Measurements from ENCODE around the gene VOPP1.
"Not testable (repeated sequence)": the region's sequence is repeated elsewhere in the genome, so short reads cannot be mapped to it uniquely, and the experiment has no call there.

Gene VOPP1

DNA sequence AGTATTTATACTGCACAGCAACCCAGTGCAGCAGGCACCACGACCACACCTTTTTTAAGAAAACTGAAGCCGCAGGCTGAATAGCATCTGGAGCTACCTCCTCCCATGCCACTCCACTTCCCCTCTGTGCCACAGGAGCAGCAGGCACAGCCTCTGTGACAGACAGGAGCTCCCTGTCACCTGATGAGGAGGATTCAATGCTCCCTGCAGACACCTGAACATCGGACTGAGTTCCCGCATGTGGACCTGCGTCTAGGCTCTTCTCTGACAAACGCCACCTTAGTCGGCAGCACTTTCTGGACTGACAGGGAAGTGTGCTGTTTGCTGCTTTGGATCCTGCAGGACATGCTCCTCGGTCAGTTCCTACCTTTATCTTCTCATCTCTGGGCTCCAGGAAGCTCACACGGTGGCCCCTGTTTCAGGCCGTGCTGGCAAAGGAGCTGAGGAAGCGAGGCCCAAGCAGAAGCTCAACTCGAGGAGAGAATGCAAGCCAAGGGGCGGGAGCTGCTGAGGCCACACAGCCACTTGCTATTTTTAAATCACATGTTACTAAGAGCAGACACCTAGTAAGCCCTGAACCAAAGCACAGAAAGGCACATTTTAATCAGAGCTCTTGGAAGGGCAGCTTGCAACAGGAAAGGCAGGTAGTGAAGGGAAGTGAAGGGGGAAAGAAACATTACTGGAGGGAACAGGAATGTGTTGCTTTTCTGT lies 56.6 kb downstream of the VOPP1 start:
- no peaks in the 10 kb centered on the region for H3K4me1 ChIP-seq
- H3K27me3 ChIP-seq (ENCODE audit: low read depth), result no peaks in the 10 kb centered on the region
- in situ Hi-C loops (cut with MboI; ENCODE audit: low sequenced_read_pairs), result no loop called here
- DNase-seq (ENCODE audit: low spot score in 2 of 2), result no peak
- no peaks in the 10 kb centered on the region for H3K9me3 ChIP-seq
- H3K4me3 ChIP-seq, result no peak overlapping the region
- H3K36me3 ChIP-seq (replicated peaks), result no peaks in the 10 kb centered on the region; the same call in 1 of the 2 replicates

DNA sequence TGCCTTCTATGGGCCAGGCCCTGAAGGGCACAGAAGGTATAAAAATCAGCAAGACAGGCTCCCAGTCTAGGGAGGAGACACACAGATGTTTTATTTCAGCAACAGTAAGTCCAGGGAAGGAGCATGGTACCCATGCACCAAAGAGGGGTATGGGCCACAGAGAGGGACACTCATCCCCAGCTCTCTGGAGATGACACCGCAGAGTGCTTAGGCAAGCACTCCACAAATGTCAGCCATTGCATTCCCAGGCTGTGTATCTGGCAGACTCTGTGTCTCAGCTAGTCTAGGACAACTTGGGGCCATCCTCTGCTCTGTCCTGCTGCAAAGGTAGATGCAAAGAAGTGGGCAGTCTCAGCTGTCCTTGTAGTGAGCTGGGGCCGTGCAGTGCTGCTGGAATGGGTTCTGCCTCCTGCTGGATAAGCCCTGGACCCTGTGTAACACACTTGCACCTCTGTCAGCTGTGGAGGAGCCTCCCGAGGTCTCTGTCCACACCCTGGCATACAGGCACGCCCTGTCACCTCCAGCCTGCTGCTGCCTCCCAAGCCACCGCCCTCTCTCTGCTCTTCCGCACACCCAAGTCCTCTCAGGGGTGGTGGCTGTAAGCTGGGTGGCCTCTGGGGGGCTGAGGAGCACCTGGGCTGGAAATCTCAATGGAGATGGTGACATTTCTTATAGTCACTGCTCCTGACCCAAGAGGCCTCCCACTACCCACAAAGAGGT lies 57.6 kb downstream of the VOPP1 start:
- H3K4me1 ChIP-seq, result no peaks in the 10 kb centered on the region
- H3K4me3 ChIP-seq, result no peak overlapping the region
- H3K9me3 ChIP-seq, result no peaks in the 10 kb centered on the region
- in situ Hi-C loops (cut with MboI; ENCODE audit: low sequenced_read_pairs), result no loop called here
- H3K36me3 ChIP-seq (replicated peaks), result no peaks in the 10 kb centered on the region; the same call in 1 of the 2 replicates
- H3K27me3 ChIP-seq (ENCODE audit: low read depth), result no peaks in the 10 kb centered on the region
- no peak for DNase-seq (ENCODE audit: low spot score in 2 of 2)

DNA sequence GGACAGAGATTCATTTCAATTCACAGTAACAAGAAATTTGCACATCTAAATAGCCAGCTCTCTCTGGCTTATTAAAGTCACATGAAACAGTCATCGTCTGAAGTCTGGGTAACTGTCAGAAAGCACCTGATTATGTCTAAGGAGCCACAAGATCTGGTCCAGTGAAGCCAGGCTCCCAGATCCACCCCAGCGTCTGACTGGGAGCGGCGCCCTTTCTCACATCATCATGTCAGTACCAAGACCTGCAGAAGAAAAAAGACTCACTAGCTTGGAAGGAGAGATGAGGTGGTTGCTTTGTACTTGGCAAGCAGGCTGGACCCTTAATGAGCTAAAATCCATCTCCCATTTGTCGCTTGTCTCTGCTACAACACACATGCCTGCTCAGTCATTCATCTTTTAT lies 58.4 kb downstream of the VOPP1 start:
- H3K4me1 ChIP-seq, result no peaks in the 10 kb centered on the region
- H3K4me3 ChIP-seq, result no peak overlapping the region
- H3K27me3 ChIP-seq (ENCODE audit: low read depth), result no peaks in the 10 kb centered on the region
- H3K9me3 ChIP-seq, result no peaks in the 10 kb centered on the region
- no peaks in the 10 kb centered on the region; the same call in 1 of the 2 replicates for H3K36me3 ChIP-seq (replicated peaks)
- no peak for DNase-seq (ENCODE audit: low spot score in 2 of 2)
- in situ Hi-C loops (cut with MboI; ENCODE audit: low sequenced_read_pairs), result no loop called here

DNA sequence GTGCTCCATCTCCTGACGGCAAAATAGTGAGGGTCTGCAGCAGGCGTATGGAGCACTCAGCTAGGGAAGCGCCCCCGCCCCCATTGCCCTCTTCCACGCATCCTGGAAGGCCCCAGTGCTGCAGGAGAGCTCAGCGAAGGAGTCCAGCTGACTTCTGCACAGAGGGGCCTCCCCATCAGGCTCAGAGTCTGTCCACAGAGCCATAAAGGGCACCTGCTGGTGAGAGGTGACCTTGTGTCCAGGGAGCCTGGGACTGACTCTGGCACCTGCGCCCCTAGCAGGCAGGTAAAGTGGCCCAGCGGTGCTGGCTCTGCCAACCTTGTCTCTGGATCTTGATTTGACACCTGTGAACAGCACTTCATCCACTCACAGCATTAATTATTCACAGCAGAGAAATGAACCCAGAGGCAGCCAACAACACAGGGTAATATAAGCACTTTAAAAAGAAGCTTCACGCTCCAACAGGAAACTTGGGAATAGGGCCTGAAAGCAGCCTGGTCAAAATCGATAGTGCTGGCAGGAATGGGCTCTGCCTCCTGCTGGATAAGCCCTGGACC lies 59.6 kb downstream of the VOPP1 start:
- no peaks in the 10 kb centered on the region for H3K4me1 ChIP-seq
- H3K27me3 ChIP-seq (ENCODE audit: low read depth), result no peaks in the 10 kb centered on the region
- in situ Hi-C loops (cut with MboI; ENCODE audit: low sequenced_read_pairs), result no loop called here
- H3K9me3 ChIP-seq, result no peaks in the 10 kb centered on the region
- H3K36me3 ChIP-seq (replicated peaks), result no peaks in the 10 kb centered on the region; the same call in 1 of the 2 replicates
- no peak overlapping the region for H3K4me3 ChIP-seq
- DNase-seq (ENCODE audit: low spot score in 2 of 2), result no peak

GRCh38 chr7:55510621-55511020 lies 61.7 kb downstream of the VOPP1 start:
- in situ Hi-C loops (cut with MboI; ENCODE audit: low sequenced_read_pairs), result no loop called here

DNA sequence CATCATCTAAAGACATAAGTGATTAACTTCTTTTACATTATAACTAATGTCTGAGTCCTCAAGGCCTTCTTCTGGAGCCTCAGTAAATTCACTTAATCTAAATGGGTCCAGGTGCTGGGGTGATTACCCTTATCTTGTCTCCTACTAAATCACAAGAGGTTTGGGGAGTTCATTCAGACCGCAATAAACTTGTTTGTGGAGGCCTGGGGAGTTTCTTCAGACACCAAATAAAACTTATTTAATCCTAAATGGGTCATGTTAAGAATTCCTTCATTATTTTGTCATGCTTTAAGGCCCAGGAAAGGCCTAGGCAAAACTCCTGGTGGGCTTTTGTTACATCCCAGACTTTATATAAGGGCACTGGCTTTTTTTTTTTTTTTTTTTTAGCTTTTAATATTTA lies 62.1 kb downstream of the VOPP1 start:
- H3K4me3 ChIP-seq; DNase-seq (ENCODE audit: low spot score in 2 of 2); H3K36me3 ChIP-seq (replicated peaks); H3K9me3 ChIP-seq; H3K27me3 ChIP-seq (ENCODE audit: low read depth); in situ Hi-C loops (cut with MboI; ENCODE audit: low sequenced_read_pairs); H3K4me1 ChIP-seq: not testable (repeated sequence)

More at GRCh38 chr7:55510621-55511020, 61.7 kb downstream of the VOPP1 start:
- H3K4me3 ChIP-seq, result no peak overlapping the region
- no peaks in the 10 kb centered on the region for H3K36me3 ChIP-seq (replicated peaks)
- no peaks in the 10 kb centered on the region for H3K27me3 ChIP-seq (ENCODE audit: low read depth)
- no peaks in the 10 kb centered on the region for H3K4me1 ChIP-seq
- no peaks in the 10 kb centered on the region for H3K9me3 ChIP-seq
- no peak for DNase-seq (ENCODE audit: low spot score in 2 of 2)

- DNase-seq (ENCODE audit: low spot score in 2 of 2), result no peak
- no peaks in the 10 kb centered on the region for H3K4me1 ChIP-seq
- in situ Hi-C loops (cut with MboI; ENCODE audit: low sequenced_read_pairs), result no loop called here
- no peaks in the 10 kb centered on the region for H3K27me3 ChIP-seq (ENCODE audit: low read depth)
- no peaks in the 10 kb centered on the region for H3K36me3 ChIP-seq (replicated peaks)
- no peak overlapping the region for H3K4me3 ChIP-seq
- H3K9me3 ChIP-seq, result no peaks in the 10 kb centered on the region
Observed at GRCh38 chr7:55509322-55509721, 63.0 kb downstream of the VOPP1 start.

GRCh38 chr7:55508221-55509011 lies 63.9 kb downstream of the VOPP1 start:
- Histone ChIP-seq H3K4me1 (no peaks in the 10 kb centered on the region), H3K9me3 (no peaks in the 10 kb centered on the region), H3K4me3 (no peak overlapping the region), H3K36me3 (replicated peaks) (no peaks in the 10 kb centered on the region), H3K27me3 (ENCODE audit: low read depth) (no peaks in the 10 kb centered on the region)
- DNase-seq (ENCODE audit: low spot score in 2 of 2), result no peak
- in situ Hi-C loops (cut with MboI; ENCODE audit: low sequenced_read_pairs), result no loop called here

GRCh38 chr7:55507743-55508142 lies 64.6 kb downstream of the VOPP1 start:
- DNase-seq (ENCODE audit: low spot score in 2 of 2), result no peak
- no peaks in the 10 kb centered on the region for H3K36me3 ChIP-seq (replicated peaks)
- no peaks in the 10 kb centered on the region for H3K4me1 ChIP-seq
- no peak overlapping the region for H3K4me3 ChIP-seq
- no peaks in the 10 kb centered on the region for H3K27me3 ChIP-seq (ENCODE audit: low read depth)
- in situ Hi-C loops (cut with MboI; ENCODE audit: low sequenced_read_pairs), result no loop called here
- H3K9me3 ChIP-seq, result no peaks in the 10 kb centered on the region

DNA sequence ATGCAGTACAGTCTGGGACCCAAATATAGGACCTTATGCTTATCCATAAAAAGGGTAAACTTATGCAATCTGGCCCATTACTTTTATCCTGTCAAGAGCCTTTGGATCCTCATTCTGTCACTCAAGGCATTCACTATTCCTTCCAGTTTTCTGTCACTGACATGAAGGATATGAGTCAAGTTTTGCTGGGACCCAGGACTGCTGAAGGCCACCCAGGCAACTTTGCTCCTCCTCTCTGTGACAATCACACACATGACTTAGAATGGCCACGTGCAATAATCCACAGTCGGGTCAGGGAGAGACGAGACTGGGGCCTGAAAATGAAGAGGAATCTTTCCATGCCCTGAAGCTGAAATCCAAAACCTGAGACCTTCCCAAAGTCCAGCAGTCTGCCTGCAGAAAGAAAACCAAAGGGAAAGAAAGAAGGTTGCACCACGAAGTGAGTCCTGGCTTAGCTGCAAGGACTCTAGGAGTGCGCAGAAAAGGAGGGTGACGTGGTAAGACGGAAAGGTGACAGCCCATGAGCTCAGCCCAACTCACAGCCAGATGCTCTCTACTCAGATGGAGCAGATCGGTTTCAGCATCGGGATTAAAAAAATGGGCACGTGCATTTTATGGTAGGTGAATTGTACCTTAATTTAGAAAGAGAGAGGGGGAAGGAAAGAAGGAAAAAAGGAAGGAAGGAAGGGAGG lies 67.2 kb downstream of the VOPP1 start:
- Histone ChIP-seq H3K4me3 (no peak overlapping the region), H3K9me3 (no peaks in the 10 kb centered on the region), H3K4me1 (no peaks in the 10 kb centered on the region), H3K36me3 (replicated peaks) (no peaks in the 10 kb centered on the region), H3K27me3 (ENCODE audit: low read depth) (no peaks in the 10 kb centered on the region)
- in situ Hi-C loops (cut with MboI; ENCODE audit: low sequenced_read_pairs), result no loop called here
- DNase-seq (ENCODE audit: low spot score in 2 of 2), result no peak

- in situ Hi-C loops (cut with MboI; ENCODE audit: low sequenced_read_pairs), result no loop called here
- no peak for DNase-seq (ENCODE audit: low spot score in 2 of 2)
- H3K4me3 ChIP-seq, result no peak overlapping the region
- H3K27me3 ChIP-seq (ENCODE audit: low read depth), result no peaks in the 10 kb centered on the region
- H3K4me1 ChIP-seq, result no peaks in the 10 kb centered on the region
- no peaks in the 10 kb centered on the region for H3K36me3 ChIP-seq (replicated peaks)
- H3K9me3 ChIP-seq, result no peaks in the 10 kb centered on the region
Observed at GRCh38 chr7:55504093-55504859, 68.0 kb downstream of the VOPP1 start.

GRCh38 chr7:55502858-55503440 lies 69.4 kb downstream of the VOPP1 start:
- H3K4me1 ChIP-seq, result no peaks in the 10 kb centered on the region
- H3K9me3 ChIP-seq, result no peaks in the 10 kb centered on the region
- DNase-seq (ENCODE audit: low spot score in 2 of 2), result no peak
- no peaks in the 10 kb centered on the region for H3K36me3 ChIP-seq (replicated peaks)
- no peaks in the 10 kb centered on the region for H3K27me3 ChIP-seq (ENCODE audit: low read depth)
- in situ Hi-C loops (cut with MboI; ENCODE audit: low sequenced_read_pairs), result no loop called here
- H3K4me3 ChIP-seq, result no peak overlapping the region
